SK-N-SH (cell line): ENCODE results near the gene OGFOD1. TPM values are rescaled to one million over a fixed set of nuclear protein-coding genes. Genes with fewer than 3 reads are reported as not detected.

ENCODE experiments used
- CTCF ChIA-PET: fragments of 300-600, 350-600 bp; formaldehyde crosslinking; extraction: SDS; loops from one replicate; lab custom pipeline; 2021; lab: Yijun Ruan, JAX
- POLR2A ChIA-PET: fragments of 350-600 bp; sonication (Branson Sonifier 250); formaldehyde crosslinking; extraction: SDS; loops from one replicate; lab custom pipeline; 2020; ENCODE audit warnings: antibody characterized with exemption, inconsistent platforms; lab: Yijun Ruan, JAX
- DNase-seq: peaks from one replicate; pipeline ENCODE4 v3.0.0; 2012
- H2AFZ ChIP-seq: fragments of 200-600 bp; sonication (generic); 2 replicates; pipeline ENCODE4 v1.8.1; 2016; ENCODE audit warnings: antibody characterized with exemption, mild to moderate bottlenecking, low read depth
- H3F3A ChIP-seq: fragments of 200-600 bp; sonication (generic); replicated peaks from 2 replicates; pipeline ENCODE3; 2016; ENCODE audit warnings: antibody characterized with exemption, mild to moderate bottlenecking; ENCODE audit not compliant: insufficient read depth
- H3K27ac ChIP-seq, 2 experiments: fragments of 200-500 bp in 1 of 2; fragments of 200-600 bp in 1 of 2; sonication (Bioruptor generic) in 1 of 2; sonication (generic), shearing (Covaris generic) in 1 of 2; 2 replicates each; pipeline versions ENCODE4 v1.5.1 to v1.6.1; 2014 to 2016; ENCODE audit warnings: low read depth in 2 of 2, inconsistent platforms in 1 of 2, low read length in 1 of 2, mild to moderate bottlenecking in 1 of 2, mixed read lengths in 1 of 2
- H3K27me3 ChIP-seq: fragments of 200-600 bp; sonication (generic), shearing (Covaris generic); 2 replicates; pipeline ENCODE4 v1.6.1; 2016; ENCODE audit warnings: mixed run types; ENCODE audit not compliant: insufficient read depth
- H3K36me3 ChIP-seq, 2 experiments: fragments of 200-500 bp in 1 of 2; fragments of 200-600 bp in 1 of 2; sonication (Bioruptor generic) in 1 of 2; sonication (generic) in 1 of 2; replicated peaks in 1 of 2; 2 replicates each; pipeline versions ENCODE3 to v1.5.1; 2014 to 2016; ENCODE audit warnings: low read length in 1 of 2, mild to moderate bottlenecking in 1 of 2; ENCODE audit not compliant: insufficient read depth in 2 of 2, control insufficient read depth in 1 of 2
- H3K4me1 ChIP-seq, 2 experiments: fragments of 200-500 bp in 1 of 2; fragments of 200-600 bp in 1 of 2; sonication (Bioruptor generic) in 1 of 2; sonication (generic), shearing (Covaris generic) in 1 of 2; 2 replicates each; pipeline versions ENCODE4 v1.5.1 to v1.6.1; 2014 to 2016; ENCODE audit warnings: low read depth in 1 of 2, low read length in 1 of 2, mixed run types in 1 of 2; ENCODE audit not compliant: insufficient read depth in 2 of 2, control insufficient read depth in 1 of 2
- H3K4me2 ChIP-seq: fragments of 200-600 bp; sonication (generic), shearing (Covaris generic); 2 replicates; pipeline ENCODE4 v1.6.1; 2017; ENCODE audit warnings: mixed run types
- H3K4me3 ChIP-seq, 2 experiments: fragments of 200-500 bp in 1 of 2; fragments of 200-600 bp in 1 of 2; sonication (Bioruptor generic) in 1 of 2; sonication (generic), shearing (Covaris generic) in 1 of 2; 2 replicates each; pipeline versions ENCODE4 v1.5.1 to v1.8.1; 2014 to 2016; ENCODE audit warnings: low read depth in 2 of 2, inconsistent platforms in 1 of 2, low read length in 1 of 2, mild to moderate bottlenecking in 1 of 2, mixed read lengths in 1 of 2, moderate library complexity in 1 of 2
- H3K79me2 ChIP-seq: fragments of 200-600 bp; sonication (generic); 2 replicates; pipeline ENCODE4 v1.8.1; 2017; ENCODE audit warnings: mild to moderate bottlenecking; ENCODE audit not compliant: insufficient read depth
- H3K9ac ChIP-seq: fragments of 200-600 bp; sonication (generic); 2 replicates; pipeline ENCODE4 v1.6.1; 2017; ENCODE audit warnings: mixed run types
- H3K9me2 ChIP-seq: fragments of 200-600 bp; sonication (generic); 2 replicates; pipeline ENCODE4 v1.6.1; 2017; ENCODE audit warnings: mixed run types
- H3K9me3 ChIP-seq: fragments of 200-600 bp; sonication (generic); 2 replicates; pipeline ENCODE4 v1.6.1; 2017; ENCODE audit warnings: mixed run types, mild to moderate bottlenecking, moderate library complexity
- H4K20me1 ChIP-seq: fragments of 200-600 bp; sonication (generic); 2 replicates; pipeline ENCODE4 v1.6.1; 2017; ENCODE audit warnings: mild to moderate bottlenecking, mixed run types; ENCODE audit not compliant: insufficient read depth
- ELF1 ChIP-seq: IDR thresholded peaks from 2 replicates; pipeline ENCODE4 v1.4.0; 2012
- EP300 ChIP-seq, 2 experiments: IDR thresholded peaks; 2 replicates each; pipeline versions ENCODE4 v1.4.0 to v1.6.1; 2012; ENCODE audit warnings: borderline replicate concordance in 1 of 2, low read depth in 1 of 2, low read length in 1 of 2
- EZH2phosphoT487 ChIP-seq: fragments of 200-600 bp; sonication (generic); IDR thresholded peaks from 2 replicates; pipeline ENCODE4 v1.6.1; 2017; ENCODE audit warnings: low read depth, mixed run types, mild to moderate bottlenecking, antibody characterized with exemption, moderate library complexity, borderline replicate concordance
- FOSL2 ChIP-seq: IDR thresholded peaks from 2 replicates; pipeline ENCODE4 v1.4.0; 2012; ENCODE audit warnings: low read depth, mild to moderate bottlenecking, moderate library complexity, borderline replicate concordance
- FOXJ3 ChIP-seq: sonication (generic); formaldehyde crosslinking; IDR thresholded peaks from 2 replicates; pipeline ENCODE4 v1.5.1; 2020; ENCODE audit warnings: mild to moderate bottlenecking, missing genetic modification reagents
- FOXM1 ChIP-seq: IDR thresholded peaks from 2 replicates; pipeline ENCODE4 v1.4.0; 2012; ENCODE audit warnings: low read depth, mild to moderate bottlenecking
- GABPA ChIP-seq: IDR thresholded peaks from 2 replicates; pipeline ENCODE4 v1.4.0; 2012; ENCODE audit warnings: low read depth, mild to moderate bottlenecking
- GATA2 ChIP-seq: sonication (generic); formaldehyde crosslinking; IDR thresholded peaks from 2 replicates; pipeline ENCODE4 v1.5.0; 2020; ENCODE audit warnings: mild to moderate bottlenecking, missing genetic modification reagents
- JUND ChIP-seq: IDR thresholded peaks from 2 replicates; pipeline ENCODE4 v1.4.0; 2012
- MAX ChIP-seq: IDR thresholded peaks from 2 replicates; pipeline ENCODE4 v1.4.0; 2012; ENCODE audit warnings: low read depth
- NFIC ChIP-seq: IDR thresholded peaks from 2 replicates; pipeline ENCODE4 v1.4.0; 2012; ENCODE audit warnings: borderline replicate concordance
- PBX3 ChIP-seq: IDR thresholded peaks from 2 replicates; pipeline ENCODE4; 2012
- POLR2AphosphoS5 ChIP-seq: IDR thresholded peaks from 2 replicates; pipeline ENCODE4 v1.6.1; 2012; ENCODE audit warnings: low read depth, low read length
- RAD21 ChIP-seq: IDR thresholded peaks from 2 replicates; pipeline ENCODE4 v1.6.1; 2012; ENCODE audit warnings: mild to moderate bottlenecking, low read length
- RFX5 ChIP-seq: IDR thresholded peaks from 2 replicates; pipeline ENCODE4 v1.6.1; 2012; ENCODE audit warnings: mild to moderate bottlenecking, improper control_type of control experiment, low read length
- RXRA ChIP-seq: IDR thresholded peaks from 2 replicates; pipeline ENCODE4 v1.4.0; 2012; ENCODE audit warnings: low read depth, mild to moderate bottlenecking, borderline replicate concordance
- SMC3 ChIP-seq: IDR thresholded peaks from 2 replicates; pipeline ENCODE4 v1.6.1; 2012; ENCODE audit warnings: low read depth, low read length, improper control_type of control experiment
- TAF1 ChIP-seq: IDR thresholded peaks from 2 replicates; pipeline ENCODE4 v1.6.1; 2012; ENCODE audit warnings: low read depth, mild to moderate bottlenecking, low read length, moderate library complexity, borderline replicate concordance
- TCF12 ChIP-seq: IDR thresholded peaks from 2 replicates; pipeline ENCODE4 v1.4.0; 2012
- TEAD4 ChIP-seq: IDR thresholded peaks from 2 replicates; pipeline ENCODE4 v1.4.0; 2012; ENCODE audit warnings: mild to moderate bottlenecking, borderline replicate concordance; ENCODE audit not compliant: insufficient read depth
- USF2 ChIP-seq: fragments of 150-350 bp; IDR thresholded peaks from 2 replicates; pipeline ENCODE4 v1.6.1; 2017; ENCODE audit warnings: antibody characterized with exemption, low read length, low read depth, borderline replicate concordance
- YY1 ChIP-seq: IDR thresholded peaks from 2 replicates; pipeline ENCODE4 v1.4.0; 2012; ENCODE audit warnings: low read depth, mild to moderate bottlenecking
- ZBTB33 ChIP-seq: IDR thresholded peaks from 2 replicates; pipeline ENCODE4 v1.4.0; 2012; ENCODE audit warnings: low read depth, borderline replicate concordance
- WGBS: methylation state at CpG from one replicate; pipeline ENCODE4 v1.1.6; 2017; ENCODE audit warnings: low lambda C conversion rate; 5-methylcytosine and 5-hydroxymethylcytosine counted together
- polyA plus RNA-seq, 3 experiments: library from polyadenylated mRNA; depleted of rRNA; stranded (reverse); fragments of >200 nt; gene quantifications; 2 replicates each; pipeline ENCODE4 v1.2.3, GENCODE V29; 2012

OGFOD1 gene
- polyA plus RNA-seq, 1 of the 3 experiments (the other 2 are of a cell fraction): 35.6 TPM

- TF ChIP-seq USF2 (no peak), GATA2 (CRISPR knock-in tag) (no peak), FOXM1 (no peak), RFX5 (no peak), NFIC (no peak), EZH2phosphoT487 (no peak), SMC3 (no peak)
These were observed 23.8 kb downstream of the OGFOD1 start (continued) for GRCh38 chr16:56475201-56475600.

GRCh38 chr16:56477096-56477878 lies 25.9 kb downstream of the OGFOD1 start:
- no peak overlapping the region for H3K4me3 ChIP-seq
- no peaks in the 10 kb centered on the region for H3K9me2 ChIP-seq
- no peak overlapping the region for H2AFZ ChIP-seq
- TF ChIP-seq FOXJ3 (CRISPR knock-in tag) (no peak), POLR2AphosphoS5 (no peak), TCF12 (0 out of 2 replicates have a peak, but pooled peaks have one; percentile 15), PBX3 (no peak), FOSL2 (peak; percentile 79; the same call in 1 of the 2 replicates), RFX5 (no peak), TEAD4 (no peak), EP300 (IDR thresholded peaks at IDR 0.05; ENCODE audit: borderline replicate concordance in 1 of 2, low read depth in 1 of 2, low read length in 1 of 2) (no peak), RXRA (no peak), GABPA (no peak), JUND (peak; percentile 76), NFIC (no peak), TAF1 (no peak), YY1 (peak; percentile 53; the same call in 1 of the 2 replicates), ZBTB33 (no peak), ELF1 (no peak), FOXM1 (no peak), MAX (peak; percentile 33; the same call in 1 of the 2 replicates), RAD21 (no peak)
- peaks cover 32% of the 10 kb centered on the region for H3F3A ChIP-seq
- H3K9me3 ChIP-seq: no peaks in the 10 kb centered on the region
- H3K27me3 ChIP-seq: no peaks in the 10 kb centered on the region
- H3K9ac ChIP-seq: peak overlapping the region; percentile 30; the same call in 1 of the 2 replicates
- H3K4me2 ChIP-seq: peak overlapping the region; percentile 29; the same call in 1 of the 2 replicates
- DNase-seq: no peak
- H3K36me3 ChIP-seq: peaks cover 61 to 70% of the 10 kb centered on the region in 2 experiments
- ChIA-PET CTCF (interaction anchor here (0.7 kb wide), 1 partner anchor 9 kb away, joined by 3 read pairs; no protein-coding TSS in a partner anchor), POLR2A (no interaction called here)
- WGBS: 94% methylated on average over 2 of the region's 2 CpGs
- H3K79me2 ChIP-seq: 0 out of 2 replicates have a peak, but pooled peaks cover 9% of the 10 kb centered on the region
- no peaks in the 10 kb centered on the region for H4K20me1 ChIP-seq
- peak overlapping the region; percentile 40 to 85; a peak in 3 of 4 replicates for H3K27ac ChIP-seq
- H3K4me1 ChIP-seq: peaks cover 0 to 17% of the 10 kb centered on the region in 2 experiments; a peak in 1 of 4 replicates
